T1000 (cell line): ENCODE measurements around the gene THAP7.
A peak's percentile ranks its signal among the peaks of the same experiment; 100 is the strongest.
"Not testable (repeated sequence)": the region's sequence is repeated elsewhere in the genome, so short reads cannot be mapped to it uniquely, and the experiment has no call there.

ENCODE experiments used
- DNase-seq: peaks from one replicate; lab custom pipeline; 2025; ENCODE audit warnings: mixed read lengths; lab: John Stamatoyannopoulos, UW

THAP7 gene

GRCh38 chr22:21001601-21002325, at the start of gene THAP7:
Gene THAP7, minus strand, starts transcription at chr22:21002118. Its CDS starts 207 bp downstream, at chr22:21001911.
- DNase-seq: peak; percentile 92

- DNase-seq: no peak
Measured at GRCh38 chr22:21051145-21051830, 49.4 kb upstream of the THAP7 start.

- DNase-seq: not testable (repeated sequence)
Measured at GRCh38 chr22:21048965-21049364, 47.0 kb upstream of the THAP7 start.

GRCh38 chr22:21048448-21048847, 46.5 kb upstream of the THAP7 start:
- not testable (repeated sequence) for DNase-seq

- no peak for DNase-seq
Measured at GRCh38 chr22:21047730-21048129, 45.8 kb upstream of the THAP7 start.

GRCh38 chr22:21047035-21047661, 45.2 kb upstream of the THAP7 start:
- no peak for DNase-seq

- DNase-seq: peak; percentile 82
Measured at GRCh38 chr22:21045585-21046294, 43.8 kb upstream of the THAP7 start, which contains the start of gene LRRC74B. Gene LRRC74B, plus strand, starts transcription at chr22:21045946. Its CDS starts 41 bp downstream, at chr22:21045987.

- DNase-seq: peak; percentile 92
Measured at GRCh38 chr22:21044931-21045584, 43.1 kb upstream of the THAP7 start.

- no peak for DNase-seq
Measured at GRCh38 chr22:21043860-21044535, 42.1 kb upstream of the THAP7 start.

GRCh38 chr22:21042978-21043859, 41.3 kb upstream of the THAP7 start:
- no peak for DNase-seq

- DNase-seq: peak; percentile 48
Measured at GRCh38 chr22:21041937-21042336, 40.0 kb upstream of the THAP7 start.

GRCh38 chr22:21039158-21039557, 37.2 kb upstream of the THAP7 start:
- DNase-seq: not testable (repeated sequence)

GRCh38 chr22:21038405-21038804, 36.5 kb upstream of the THAP7 start:
- no peak for DNase-seq

- no peak for DNase-seq
Measured at GRCh38 chr22:21034989-21035388, 33.1 kb upstream of the THAP7 start.

GRCh38 chr22:21033895-21034294, 32.0 kb upstream of the THAP7 start:
- no peak for DNase-seq

- DNase-seq: no peak
Measured at GRCh38 chr22:21032868-21033688, 31.2 kb upstream of the THAP7 start.

- no peak for DNase-seq
Measured at GRCh38 chr22:21032037-21032867, 30.3 kb upstream of the THAP7 start, which contains the start of gene SLC7A4. Gene SLC7A4, minus strand, starts transcription at chr22:21032561. Its CDS starts 749 bp downstream, at chr22:21031812.

- no peak for DNase-seq
Measured at GRCh38 chr22:21031545-21032036, 29.7 kb upstream of the THAP7 start.
